Prostate gland (tissue), 2 donors: Measurements from ENCODE around the gene TEC. TPM values are rescaled to one million over a fixed set of nuclear protein-coding genes. Genes with fewer than 3 reads are reported as not detected.

ENCODE experiments used
- DNase-seq: peaks from one replicate; pipeline ENCODE4 v3.0.0-alpha.2; 2019; ENCODE audit warnings: low spot score
- H3K27ac ChIP-seq, 2 donors: fragments of 200-600 bp; sonication (generic); 2 replicates each; pipeline ENCODE4 v1.5.1; 2017 to 2019
- H3K27me3 ChIP-seq: fragments of 200-600 bp; sonication (generic); replicated peaks from 2 replicates; pipeline ENCODE4 v1.5.1; 2019; ENCODE audit not compliant: insufficient read depth
- H3K36me3 ChIP-seq, 2 donors: fragments of 200-600 bp; sonication (generic); 1 replicate in 1 of 2; 2 replicates in 1 of 2; pipeline versions ENCODE4 v1.5.1 to v1.8.1; 2017 to 2019
- H3K4me1 ChIP-seq: fragments of 200-600 bp; sonication (generic); replicated peaks from 2 replicates; pipeline ENCODE4 v1.5.1; 2019
- H3K4me3 ChIP-seq, 2 donors: fragments of 200-600 bp; sonication (generic); 2 replicates each; pipeline ENCODE4 v1.5.1; 2017 to 2019
- H3K9me3 ChIP-seq: fragments of 200-600 bp; sonication (generic); 2 replicates; pipeline ENCODE4 v1.5.1; 2017
- CTCF ChIP-seq, 4 experiments: fragments of 200-600 bp in 2 of 4; fragments of 450-650 bp in 2 of 4; sonication (generic) in 2 of 4; IDR thresholded peaks; 1 replicate in 3 of 4; 2 replicates in 1 of 4; pipeline ENCODE4 v1.5.1; 2016 to 2019; ENCODE audit warnings: antibody characterized with exemption in 4 of 4, mild to moderate bottlenecking in 2 of 4, moderate library complexity in 2 of 4
- POLR2A ChIP-seq: fragments of 450-650 bp; IDR thresholded peaks from one replicate; pipeline ENCODE4 v1.6.1; 2016; ENCODE audit warnings: antibody characterized with exemption, mild to moderate bottlenecking
- POLR2AphosphoS5 ChIP-seq: sonication (generic); formaldehyde crosslinking; IDR thresholded peaks from one replicate; pipeline ENCODE4 v1.6.1; 2017; ENCODE audit warnings: antibody characterized with exemption
- WGBS: methylation state at CpG from one replicate; pipeline ENCODE4 v1.1.5; 2018; 5-methylcytosine and 5-hydroxymethylcytosine counted together
- intact Hi-C: fragments of 100-400 bp; cut with DNase I; formaldehyde crosslinking; loops from one replicate; pipeline ENCODE4 v1.14.2; 2022
- total RNA-seq, 2 donors: library from RNA; depleted of rRNA; stranded (reverse); fragments of >200 nt; gene quantifications; one replicate each; pipeline ENCODE4 v1.1.0, GENCODE V29; 2016

The TEC gene
- total RNA-seq, 2 donors from 2014 or later: 0.96 to 6.4 TPM

GRCh38 chr4:48235050-48235449 lies 34.6 kb downstream of the TEC start:
- Histone ChIP-seq H3K9me3 (no peaks in the 10 kb centered on the region), H3K4me1 (no peaks in the 10 kb centered on the region), H3K4me3 (no peak overlapping the region), H3K36me3 (no peaks in the 10 kb centered on the region), H3K27me3 (no peaks in the 10 kb centered on the region), H3K27ac (no peak overlapping the region)
- TF ChIP-seq POLR2A: no peak
- no peak for TF ChIP-seq POLR2AphosphoS5
- TF ChIP-seq CTCF (IDR thresholded peaks at IDR 0.05): no peak
- 95% methylated on average over 1 of the region's 1 CpG for WGBS
- DNase-seq: no peak
- intact Hi-C loops: no loop called here

- WGBS: 66% methylated on average over 2 of the region's 2 CpGs
- intact Hi-C loops: no loop called here
- no peak for TF ChIP-seq POLR2A
- no peak for TF ChIP-seq CTCF (IDR thresholded peaks at IDR 0.05)
- no peak for TF ChIP-seq POLR2AphosphoS5
Observed at GRCh38 chr4:48234575-48234974, 35.1 kb downstream of the TEC start.

GRCh38 chr4:48228949-48229348 lies 40.7 kb downstream of the TEC start:
- Histone ChIP-seq H3K27me3 (no peaks in the 10 kb centered on the region), H3K27ac (no peak overlapping the region), H3K36me3 (no peaks in the 10 kb centered on the region), H3K4me1 (no peaks in the 10 kb centered on the region), H3K9me3 (no peaks in the 10 kb centered on the region), H3K4me3 (no peak overlapping the region)
- intact Hi-C loops: no loop called here
- TF ChIP-seq POLR2AphosphoS5: no peak
- TF ChIP-seq POLR2A: no peak
- no peak for TF ChIP-seq CTCF (IDR thresholded peaks at IDR 0.05)
- 92% methylated on average over 1 of the region's 1 CpG for WGBS
- no peak for DNase-seq

More at GRCh38 chr4:48234575-48234974, 35.1 kb downstream of the TEC start:
- no peak for DNase-seq
- Histone ChIP-seq H3K4me3 (no peak overlapping the region), H3K9me3 (no peaks in the 10 kb centered on the region), H3K4me1 (no peaks in the 10 kb centered on the region), H3K36me3 (no peaks in the 10 kb centered on the region), H3K27me3 (no peaks in the 10 kb centered on the region), H3K27ac (no peak overlapping the region)

GRCh38 chr4:48227662-48228061 lies 42.0 kb downstream of the TEC start:
- no peak for TF ChIP-seq POLR2AphosphoS5
- no peak for TF ChIP-seq POLR2A
- no peak for TF ChIP-seq CTCF (IDR thresholded peaks at IDR 0.05)
- no peak for DNase-seq
- H3K4me1 ChIP-seq: no peaks in the 10 kb centered on the region
- H3K4me3 ChIP-seq: no peak overlapping the region
- H3K9me3 ChIP-seq: no peaks in the 10 kb centered on the region
- no peaks in the 10 kb centered on the region for H3K36me3 ChIP-seq
- no peaks in the 10 kb centered on the region for H3K27me3 ChIP-seq
- WGBS: 81% methylated on average over 4 of the region's 4 CpGs
- no peak overlapping the region for H3K27ac ChIP-seq
- intact Hi-C loops: no loop called here

- Histone ChIP-seq H3K27ac (no peak overlapping the region), H3K4me1 (no peaks in the 10 kb centered on the region), H3K27me3 (no peaks in the 10 kb centered on the region), H3K4me3 (no peak overlapping the region), H3K9me3 (no peaks in the 10 kb centered on the region), H3K36me3 (no peaks in the 10 kb centered on the region)
- intact Hi-C loops: no loop called here
- DNase-seq: no peak
- TF ChIP-seq POLR2AphosphoS5 (no peak), POLR2A (no peak), CTCF (IDR thresholded peaks at IDR 0.05) (no peak)
- 77% methylated on average over 4 of the region's 4 CpGs for WGBS
Observed at GRCh38 chr4:48226199-48226598, 43.4 kb downstream of the TEC start.
